H9 (cell line): ENCODE measurements around the gene PTX3. TPM values are rescaled to one million over a fixed set of nuclear protein-coding genes. Genes with fewer than 3 reads are reported as not detected.
A peak's percentile ranks its signal among the peaks of the same experiment; 100 is the strongest.

Experiments
- DNase-seq: peaks from one replicate; pipeline ENCODE4 v3.0.0-alpha.2; 2017
- H2AFZ ChIP-seq: one replicate; pipeline ENCODE4 v1.6.1; 2013; ENCODE audit warnings: mild to moderate bottlenecking, low read length, control low read depth, moderate library complexity
- H2AK5ac ChIP-seq: 2 replicates; pipeline ENCODE4 v1.6.1; 2013; ENCODE audit warnings: low read length, control low read depth, mixed read lengths; ENCODE audit not compliant: insufficient read length
- H2BK120ac ChIP-seq: one replicate; pipeline ENCODE4 v1.6.1; 2013; ENCODE audit warnings: low read depth, mild to moderate bottlenecking, low read length, control low read depth, inconsistent platforms; ENCODE audit not compliant: poor library complexity, severe bottlenecking
- H2BK12ac ChIP-seq: 2 replicates; pipeline ENCODE4 v1.6.1; 2013; ENCODE audit warnings: low read length, control low read depth, mixed read lengths, low read depth; ENCODE audit not compliant: insufficient read length
- H2BK15ac ChIP-seq: 2 replicates; pipeline ENCODE4 v1.6.1; 2013; ENCODE audit warnings: low read depth, low read length, control low read depth
- H2BK20ac ChIP-seq: one replicate; pipeline ENCODE4 v1.6.1; 2013; ENCODE audit warnings: low read depth, mild to moderate bottlenecking, low read length, control low read depth, inconsistent platforms; ENCODE audit not compliant: poor library complexity, severe bottlenecking
- H2BK5ac ChIP-seq: 2 replicates; pipeline ENCODE4 v1.6.1; 2013; ENCODE audit warnings: low read length, control low read depth, mixed read lengths; ENCODE audit not compliant: insufficient read length
- H3K14ac ChIP-seq: 2 replicates; pipeline ENCODE4 v1.6.1; 2013; ENCODE audit warnings: low read length, control low read depth; ENCODE audit not compliant: insufficient read depth
- H3K18ac ChIP-seq: 2 replicates; pipeline ENCODE4 v1.6.1; 2013; ENCODE audit warnings: low read depth, mild to moderate bottlenecking, mixed read lengths, low read length, control low read depth; ENCODE audit not compliant: insufficient read length
- H3K23ac ChIP-seq: 2 replicates; pipeline ENCODE4 v1.6.1; 2013; ENCODE audit warnings: low read length, control low read depth, mixed read lengths, low read depth; ENCODE audit not compliant: insufficient read length
- H3K23me2 ChIP-seq: 2 replicates; pipeline ENCODE4 v1.6.1; 2013; ENCODE audit warnings: low read depth, mild to moderate bottlenecking, mixed read lengths, low read length, control low read depth; ENCODE audit not compliant: insufficient read length, poor library complexity, severe bottlenecking
- H3K27ac ChIP-seq: 2 replicates; pipeline ENCODE4 v1.5.1; 2013; ENCODE audit warnings: low read length, control low read depth, mixed read lengths, low read depth; ENCODE audit not compliant: insufficient read length
- H3K27me3 ChIP-seq: 2 replicates; pipeline ENCODE4 v1.6.1; 2013; ENCODE audit warnings: low read length, control low read depth, inconsistent platforms; ENCODE audit not compliant: insufficient read depth
- H3K4ac ChIP-seq: 2 replicates; pipeline ENCODE4 v1.6.1; 2013; ENCODE audit warnings: low read depth, mild to moderate bottlenecking, control low read depth, inconsistent platforms, low read length, moderate library complexity
- H3K4me1 ChIP-seq: 2 replicates; pipeline ENCODE4 v1.6.1; 2013; ENCODE audit warnings: low read length, control low read depth, inconsistent platforms; ENCODE audit not compliant: insufficient read depth
- H3K4me2 ChIP-seq: 2 replicates; pipeline ENCODE4 v1.6.1; 2013; ENCODE audit warnings: low read length, control low read depth, mixed read lengths; ENCODE audit not compliant: insufficient read length, insufficient read depth
- H3K56ac ChIP-seq: 2 replicates; pipeline ENCODE4 v1.6.1; 2013; ENCODE audit warnings: low read depth, mild to moderate bottlenecking, mixed read lengths, low read length, control low read depth; ENCODE audit not compliant: insufficient read length
- H3K79me1 ChIP-seq: 2 replicates; pipeline ENCODE4 v1.6.1; 2013; ENCODE audit warnings: low read depth, mild to moderate bottlenecking, moderate library complexity, low read length, control low read depth, inconsistent platforms; ENCODE audit not compliant: insufficient read depth, poor library complexity, severe bottlenecking
- H3K79me2 ChIP-seq: 2 replicates; pipeline ENCODE4 v1.6.1; 2013; ENCODE audit warnings: low read length, control low read depth, inconsistent platforms; ENCODE audit not compliant: insufficient read depth
- H3K9ac ChIP-seq: 2 replicates; pipeline ENCODE4 v1.6.1; 2013; ENCODE audit warnings: low read length, control low read depth, mixed read lengths; ENCODE audit not compliant: insufficient read length; ENCODE audit errors: extremely low read depth
- H3K9me3 ChIP-seq: one replicate; pipeline ENCODE4 v1.6.1; 2013; ENCODE audit warnings: low read depth, low read length, inconsistent platforms; ENCODE audit not compliant: control insufficient read depth
- H3T11ph ChIP-seq: one replicate; pipeline ENCODE4 v1.6.1; 2013; ENCODE audit warnings: mild to moderate bottlenecking, low read length, control low read depth, inconsistent platforms
- H4K20me1 ChIP-seq: one replicate; pipeline ENCODE4 v1.6.1; 2013; ENCODE audit not compliant: control insufficient read depth, insufficient read length, insufficient read depth
- H4K5ac ChIP-seq: 2 replicates; pipeline ENCODE4 v1.6.1; 2013; ENCODE audit warnings: low read depth, mild to moderate bottlenecking, mixed read lengths, low read length, control low read depth; ENCODE audit not compliant: insufficient read length
- H4K8ac ChIP-seq: replicated peaks from 2 replicates; pipeline ENCODE4 v1.6.1; 2013; ENCODE audit warnings: low read length, control low read depth, mixed read lengths, low read depth; ENCODE audit not compliant: insufficient read length
- H4K91ac ChIP-seq: 2 replicates; pipeline ENCODE4 v1.6.1; 2013; ENCODE audit warnings: low read depth, mild to moderate bottlenecking, moderate library complexity, mixed read lengths, low read length, control low read depth; ENCODE audit not compliant: insufficient read length
- H3K27ac Mint-ChIP-seq, 3 experiments: 2 replicates in 2 of 3; 3 replicates in 1 of 3; pipeline ENCODE4 v1.8.0; 2020 to 2021; ENCODE audit warnings: mixed read lengths in 3 of 3, mild to moderate bottlenecking in 1 of 3, moderate library complexity in 1 of 3
- H3K27me3 Mint-ChIP-seq: 2 replicates; pipeline ENCODE4 v1.8.0; 2021; ENCODE audit warnings: low read depth, mild to moderate bottlenecking, moderate library complexity, mixed read lengths
- H3K36me3 Mint-ChIP-seq, 3 experiments: 2 replicates in 2 of 3; 3 replicates in 1 of 3; pipeline ENCODE4 v1.8.0; 2020 to 2021; ENCODE audit warnings: low read depth in 3 of 3, mixed read lengths in 3 of 3; ENCODE audit not compliant: insufficient read depth in 1 of 3
- H3K4me1 Mint-ChIP-seq, 2 experiments: 2 replicates each; pipeline ENCODE4 v1.8.0; 2020; ENCODE audit warnings: mixed read lengths in 2 of 2
- H3K4me3 Mint-ChIP-seq, 2 experiments: 2 replicates in 1 of 2; 3 replicates in 1 of 2; pipeline ENCODE4 v1.8.0; 2020 to 2021; ENCODE audit warnings: mild to moderate bottlenecking in 2 of 2, mixed read lengths in 2 of 2, moderate library complexity in 1 of 2
- H3K9me3 Mint-ChIP-seq, 2 experiments: 2 replicates in 1 of 2; 3 replicates in 1 of 2; pipeline ENCODE4 v1.8.0; 2020; ENCODE audit warnings: mild to moderate bottlenecking in 2 of 2, mixed read lengths in 2 of 2, moderate library complexity in 1 of 2
- WGBS: extraction: QIAGEN DNeasy Blood & Tissue Kit; methylation state at CpG from one replicate; pipeline ENCODE4 v1.1.7; 2013; ENCODE audit warnings: missing lambda C conversion rate, low lambda C conversion rate, mixed read lengths; ENCODE audit not compliant: insufficient read length; ENCODE audit errors: extremely low coverage; 5-methylcytosine and 5-hydroxymethylcytosine counted together
- total RNA-seq: library from RNA; stranded (reverse); gene quantifications from 2 replicates; pipeline ENCODE4 v1.2.1, GENCODE V29; 2021
- TF ChIP-seq, protein P1 (sequence below): fragments of 200-600 bp; sonication (generic); conservative IDR thresholded peaks from 3 replicates; pipeline ENCODE4 v1.8.0; 2021; ENCODE audit warnings: antibody characterized with exemption, mild to moderate bottlenecking

Gene PTX3
- total RNA-seq, 1 experiment from 2014 or later: 0.11 TPM

- Mint-ChIP-seq H3K27ac (peak overlapping the region in 1 of 3 experiments; percentile 79; a peak in 1 of 7 replicates), H3K4me1 (peaks cover 16 to 19% of the 10 kb centered on the region in 2 experiments), H3K36me3 (no peaks in the 10 kb centered on the region), H3K4me3 (peak overlapping the region; percentile 76 to 91), H3K9me3 (0 out of 5 replicates have a peak, but pooled peaks cover 0 to 2% of the 10 kb centered on the region in 2 experiments), H3K27me3 (peaks cover 36% of the 10 kb centered on the region)
- H3K23ac ChIP-seq: no peak overlapping the region
- H2BK12ac ChIP-seq: no peak overlapping the region
- TF ChIP-seq, protein P1, sequence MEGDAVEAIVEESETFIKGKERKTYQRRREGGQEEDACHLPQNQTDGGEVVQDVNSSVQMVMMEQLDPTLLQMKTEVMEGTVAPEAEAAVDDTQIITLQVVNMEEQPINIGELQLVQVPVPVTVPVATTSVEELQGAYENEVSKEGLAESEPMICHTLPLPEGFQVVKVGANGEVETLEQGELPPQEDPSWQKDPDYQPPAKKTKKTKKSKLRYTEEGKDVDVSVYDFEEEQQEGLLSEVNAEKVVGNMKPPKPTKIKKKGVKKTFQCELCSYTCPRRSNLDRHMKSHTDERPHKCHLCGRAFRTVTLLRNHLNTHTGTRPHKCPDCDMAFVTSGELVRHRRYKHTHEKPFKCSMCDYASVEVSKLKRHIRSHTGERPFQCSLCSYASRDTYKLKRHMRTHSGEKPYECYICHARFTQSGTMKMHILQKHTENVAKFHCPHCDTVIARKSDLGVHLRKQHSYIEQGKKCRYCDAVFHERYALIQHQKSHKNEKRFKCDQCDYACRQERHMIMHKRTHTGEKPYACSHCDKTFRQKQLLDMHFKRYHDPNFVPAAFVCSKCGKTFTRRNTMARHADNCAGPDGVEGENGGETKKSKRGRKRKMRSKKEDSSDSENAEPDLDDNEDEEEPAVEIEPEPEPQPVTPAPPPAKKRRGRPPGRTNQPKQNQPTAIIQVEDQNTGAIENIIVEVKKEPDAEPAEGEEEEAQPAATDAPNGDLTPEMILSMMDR: no peak
- H3K27ac ChIP-seq: no peak overlapping the region
- peak overlapping the region; percentile 43 for H2AFZ ChIP-seq
- H2BK15ac ChIP-seq: no peak overlapping the region
- no peaks in the 10 kb centered on the region for H3K79me2 ChIP-seq
- H3K18ac ChIP-seq: peak overlapping the region; percentile 64
- no peak overlapping the region for H2AK5ac ChIP-seq
- no peak overlapping the region for H3T11ph ChIP-seq
- no peaks in the 10 kb centered on the region for H4K20me1 ChIP-seq
- no peak overlapping the region for H2BK20ac ChIP-seq
- H3K56ac ChIP-seq: no peak overlapping the region
- no peak overlapping the region for H3K4ac ChIP-seq
- no peak overlapping the region for H4K91ac ChIP-seq
- H3K23me2 ChIP-seq: peaks cover 16% of the 10 kb centered on the region
- H4K5ac ChIP-seq: no peak overlapping the region
- no peaks in the 10 kb centered on the region; the same call in 1 of the 2 replicates for H3K27me3 ChIP-seq
- peak overlapping the region; percentile 58 for H3K4me2 ChIP-seq
- peak overlapping the region; percentile 24 for H2BK120ac ChIP-seq
- H4K8ac ChIP-seq: no peak overlapping the region
- H3K4me1 ChIP-seq: peaks cover 2% of the 10 kb centered on the region; the same call in 1 of the 2 replicates
- no peak overlapping the region for H2BK5ac ChIP-seq
- WGBS: no CpG with 5 or more reads among the region's 22 CpGs
- no peaks in the 10 kb centered on the region for H3K79me1 ChIP-seq
- peak overlapping the region; percentile 85 for H3K9ac ChIP-seq
- DNase-seq: peak; percentile 37
- peak overlapping the region; percentile 74 for H3K14ac ChIP-seq
- H3K9me3 ChIP-seq: no peaks in the 10 kb centered on the region
Measured at GRCh38 chr3:157438194-157438730, 1.6 kb downstream of the PTX3 start.
